ENCODE data around the gene PCSK9. TPM values are rescaled to one million over a fixed set of nuclear protein-coding genes. Genes with fewer than 3 reads are reported as not detected.
A peak's percentile ranks its signal among the peaks of the same experiment; 100 is the strongest.

Gene PCSK9
- total RNA-seq (0.09 TPM), polyA plus RNA-seq (0.05 TPM)
- long read RNA-seq, donor 1: 0 reads
- long read RNA-seq, donor 2: 0 reads
- long read RNA-seq, donor 3: 0 reads
- long read RNA-seq, donor 4: 0 reads
- long read RNA-seq, donor 5: 0 reads
- long read RNA-seq, donor 6: 0 reads
- long read RNA-seq, donor 7: 0 reads
- long read RNA-seq, donor 8: 0 reads
- long read RNA-seq, donor 9: 0 reads
- long read RNA-seq, donor 10: 0 reads

GRCh38 chr1:55039342-55040082, at the start of gene PCSK9:
TSS of gene PCSK9 (plus strand) at chr1:55039548. CDS start at chr1:55039838, 290 bp downstream.
- Histone ChIP-seq H3K4me3 (ENCODE audit: low read length in 2 of 2) (no peak within 1 kb of the TSS), H3K9me3 (ENCODE audit: control insufficient read depth in 2 of 2, insufficient read depth in 1 of 2, low read length in 1 of 2) (peaks cover 0 to 3% of the 10 kb centered on the region in 2 donors), H3K4me1 (ENCODE audit: control insufficient read depth in 2 of 2, insufficient read depth in 2 of 2, low read length in 2 of 2) (no peaks in the 10 kb centered on the region), H3K27me3 (ENCODE audit: control insufficient read depth in 2 of 2, insufficient read depth in 1 of 2, low read length in 1 of 2) (peaks cover 41 to 74% of the 10 kb centered on the region in 2 donors), H3K27ac (ENCODE audit: low read depth in 1 of 2, low read length in 1 of 2) (no peak within 1 kb of the TSS), H3K36me3 (ENCODE audit: control insufficient read depth in 2 of 2, insufficient read depth in 2 of 2, low read length in 1 of 2) (no peaks in the 10 kb centered on the region)
- WGBS: 5% methylated on average over 67 of the region's 67 CpGs
- no peak for DNase-seq (ENCODE audit: low read depth in 6 of 9, low spot score in 9 of 9)

DNA sequence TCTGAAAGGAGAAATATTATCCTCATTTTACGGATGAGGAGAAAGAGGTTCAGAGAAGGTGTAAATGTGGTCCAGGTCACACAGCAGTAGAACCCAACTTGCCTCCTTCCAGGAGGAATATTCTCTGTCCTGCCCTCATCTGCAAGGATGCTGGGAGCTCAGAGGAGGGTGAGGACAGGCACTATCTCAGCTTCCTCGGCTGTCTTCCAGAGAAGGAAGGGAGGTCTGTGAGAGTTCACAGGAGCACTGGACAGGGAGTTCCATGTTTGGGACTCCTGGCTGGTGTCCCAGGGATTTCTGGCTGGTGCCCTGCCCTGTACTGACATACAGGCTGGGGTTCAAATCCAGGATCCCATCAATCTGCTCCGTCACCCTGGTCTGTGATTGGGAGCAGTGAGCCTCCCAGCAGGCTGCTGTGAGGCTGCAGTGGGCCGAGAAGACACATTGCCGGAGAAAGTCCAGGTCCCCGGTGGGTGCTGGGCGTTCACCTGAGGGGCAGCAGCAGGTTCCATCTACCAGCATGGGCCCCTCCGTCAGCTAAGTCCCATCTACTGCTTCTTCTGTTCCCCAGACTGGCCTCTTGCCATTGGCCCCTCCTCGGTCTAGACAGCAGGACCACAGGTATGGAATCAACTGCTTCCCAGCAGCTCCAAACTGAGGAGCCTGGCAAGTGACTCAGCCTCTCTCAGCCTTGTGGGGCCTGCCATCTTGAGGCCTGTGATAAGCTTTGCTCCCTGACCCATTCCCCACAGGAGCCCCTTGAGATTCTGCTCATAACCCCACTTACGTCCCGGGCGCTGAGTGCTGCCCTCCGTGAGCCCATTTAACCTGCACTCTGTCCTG, 49.2 kb upstream of the PCSK9 start:
- Histone ChIP-seq H3K4me1 (ENCODE audit: control insufficient read depth in 2 of 2, insufficient read depth in 2 of 2, low read length in 2 of 2) (no peaks in the 10 kb centered on the region), H3K4me3 (ENCODE audit: low read length in 2 of 2) (no peak overlapping the region), H3K9me3 (ENCODE audit: control insufficient read depth in 2 of 2, insufficient read depth in 1 of 2, low read length in 1 of 2) (no peaks in the 10 kb centered on the region), H3K27me3 (ENCODE audit: control insufficient read depth in 2 of 2, insufficient read depth in 1 of 2, low read length in 1 of 2) (peaks cover 0 to 20% of the 10 kb centered on the region in 2 donors), H3K36me3 (ENCODE audit: control insufficient read depth in 2 of 2, insufficient read depth in 2 of 2, low read length in 1 of 2) (no peaks in the 10 kb centered on the region), H3K27ac (ENCODE audit: low read depth in 1 of 2, low read length in 1 of 2) (no peak overlapping the region)
- no peak for DNase-seq (ENCODE audit: low read depth in 6 of 9, low spot score in 9 of 9)
- 74% methylated on average over 13 of the region's 13 CpGs for WGBS

- H3K36me3 ChIP-seq (ENCODE audit: control insufficient read depth in 2 of 2, insufficient read depth in 2 of 2, low read length in 1 of 2): no peaks in the 10 kb centered on the region
- WGBS: 67% methylated on average over 4 of the region's 4 CpGs
- no peak overlapping the region for H3K27ac ChIP-seq (ENCODE audit: low read depth in 1 of 2, low read length in 1 of 2)
- H3K9me3 ChIP-seq (ENCODE audit: control insufficient read depth in 2 of 2, insufficient read depth in 1 of 2, low read length in 1 of 2): no peaks in the 10 kb centered on the region
- H3K4me3 ChIP-seq (ENCODE audit: low read length in 2 of 2): no peak overlapping the region
- no peak for DNase-seq (ENCODE audit: low read depth in 6 of 9, low spot score in 9 of 9)
- peaks cover 1 to 27% of the 10 kb centered on the region in 2 donors for H3K27me3 ChIP-seq (ENCODE audit: control insufficient read depth in 2 of 2, insufficient read depth in 1 of 2, low read length in 1 of 2)
- H3K4me1 ChIP-seq (ENCODE audit: control insufficient read depth in 2 of 2, insufficient read depth in 2 of 2, low read length in 2 of 2): no peaks in the 10 kb centered on the region
These were observed 48.4 kb upstream of the PCSK9 start for GRCh38 chr1:54990916-54991315.

DNA sequence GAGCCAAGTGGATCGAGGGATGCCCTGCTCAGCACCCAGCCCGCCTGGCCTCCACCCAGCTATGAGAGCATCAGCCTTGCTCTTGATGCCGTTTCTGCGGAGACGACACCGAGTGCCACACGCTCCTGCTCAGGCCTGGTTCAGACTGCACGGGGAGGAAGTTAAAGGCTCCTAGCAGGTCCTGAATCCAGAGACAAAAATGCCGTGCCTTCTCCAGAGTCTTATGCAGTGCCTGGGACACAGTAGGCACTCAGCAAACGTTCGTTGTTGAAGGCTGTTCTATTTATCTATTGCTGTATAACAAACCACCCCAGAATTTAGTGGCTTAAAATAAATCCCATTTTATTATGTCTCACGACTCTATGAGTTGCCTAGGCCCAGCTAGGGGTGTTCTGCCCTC, 47.4 kb upstream of the PCSK9 start:
- no peaks in the 10 kb centered on the region for H3K9me3 ChIP-seq (ENCODE audit: control insufficient read depth in 2 of 2, insufficient read depth in 1 of 2, low read length in 1 of 2)
- no peak overlapping the region for H3K27ac ChIP-seq (ENCODE audit: low read depth in 1 of 2, low read length in 1 of 2)
- H3K4me1 ChIP-seq (ENCODE audit: control insufficient read depth in 2 of 2, insufficient read depth in 2 of 2, low read length in 2 of 2): no peaks in the 10 kb centered on the region
- no peak for DNase-seq (ENCODE audit: low read depth in 6 of 9, low spot score in 9 of 9)
- peaks cover 8 to 35% of the 10 kb centered on the region in 2 donors for H3K27me3 ChIP-seq (ENCODE audit: control insufficient read depth in 2 of 2, insufficient read depth in 1 of 2, low read length in 1 of 2)
- no peak overlapping the region for H3K4me3 ChIP-seq (ENCODE audit: low read length in 2 of 2)
- whole genome bisulfite sequencing: 73% methylated on average over 12 of the region's 12 CpGs
- H3K36me3 ChIP-seq (ENCODE audit: control insufficient read depth in 2 of 2, insufficient read depth in 2 of 2, low read length in 1 of 2): no peaks in the 10 kb centered on the region

DNA sequence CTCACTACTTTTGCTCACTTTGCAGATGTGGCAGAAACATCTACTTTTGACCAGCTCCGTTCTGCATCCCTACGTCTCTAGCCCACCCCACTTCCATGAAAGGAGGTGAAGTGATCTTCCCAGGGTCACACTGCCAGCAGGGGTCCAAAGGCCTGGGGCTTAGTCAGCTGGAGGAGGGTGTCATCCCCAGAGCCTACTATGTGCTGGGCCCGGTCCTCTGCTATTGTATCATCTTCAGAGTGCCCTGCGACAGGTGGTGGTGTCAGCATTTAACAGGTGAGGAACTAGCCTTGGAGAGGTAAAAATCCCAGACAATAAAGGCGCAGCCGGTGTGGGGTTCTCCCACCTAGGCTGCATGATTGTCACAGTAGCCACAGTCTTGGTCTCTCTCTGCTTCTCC, 46.2 kb upstream of the PCSK9 start:
- DNase-seq (ENCODE audit: low read depth in 6 of 9, low spot score in 9 of 9): no peak
- no peak overlapping the region for H3K4me3 ChIP-seq (ENCODE audit: low read length in 2 of 2)
- no peak overlapping the region for H3K27ac ChIP-seq (ENCODE audit: low read depth in 1 of 2, low read length in 1 of 2)
- H3K4me1 ChIP-seq (ENCODE audit: control insufficient read depth in 2 of 2, insufficient read depth in 2 of 2, low read length in 2 of 2): no peaks in the 10 kb centered on the region
- no peaks in the 10 kb centered on the region for H3K9me3 ChIP-seq (ENCODE audit: control insufficient read depth in 2 of 2, insufficient read depth in 1 of 2, low read length in 1 of 2)
- H3K36me3 ChIP-seq (ENCODE audit: control insufficient read depth in 2 of 2, insufficient read depth in 2 of 2, low read length in 1 of 2): no peaks in the 10 kb centered on the region
- peaks cover 20 to 47% of the 10 kb centered on the region in 2 donors for H3K27me3 ChIP-seq (ENCODE audit: control insufficient read depth in 2 of 2, insufficient read depth in 1 of 2, low read length in 1 of 2)
- 97% methylated on average over 6 of the region's 6 CpGs for WGBS

DNA sequence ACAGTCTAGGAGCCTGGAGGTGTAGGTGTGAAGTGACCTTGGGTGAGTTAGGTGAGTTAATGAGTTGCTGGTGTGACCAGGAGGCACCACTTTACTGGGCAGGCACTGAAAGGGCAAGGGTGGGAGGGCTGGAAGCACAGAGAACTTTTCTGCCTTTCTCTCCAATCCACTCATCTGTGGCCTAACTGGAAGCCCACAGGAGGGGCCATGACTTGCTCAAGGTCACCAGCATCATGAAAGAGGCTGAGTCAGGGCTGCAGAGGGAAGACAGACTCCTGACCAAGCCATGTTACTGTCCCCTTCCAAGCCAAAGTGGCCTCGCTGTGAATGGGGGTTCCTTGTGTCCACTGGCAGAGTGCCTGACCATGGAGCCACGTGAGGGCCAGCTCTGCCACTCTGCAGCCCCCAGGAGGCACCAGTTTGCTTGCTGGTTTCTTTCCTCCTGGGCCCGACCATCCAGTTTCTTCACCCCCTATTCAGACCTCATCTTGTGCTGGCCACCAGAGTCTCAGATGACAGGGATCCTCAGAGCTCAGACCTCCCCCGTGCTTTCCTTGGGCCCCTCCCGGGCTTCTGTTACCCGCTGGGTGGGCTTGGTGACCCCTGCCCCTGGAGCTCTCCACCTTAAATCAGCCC, 44.9 kb upstream of the PCSK9 start:
- H3K27me3 ChIP-seq (ENCODE audit: control insufficient read depth in 2 of 2, insufficient read depth in 1 of 2, low read length in 1 of 2): peaks cover 24 to 60% of the 10 kb centered on the region in 2 donors
- no peak for DNase-seq (ENCODE audit: low read depth in 6 of 9, low spot score in 9 of 9)
- H3K4me1 ChIP-seq (ENCODE audit: control insufficient read depth in 2 of 2, insufficient read depth in 2 of 2, low read length in 2 of 2): no peaks in the 10 kb centered on the region
- H3K4me3 ChIP-seq (ENCODE audit: low read length in 2 of 2): no peak overlapping the region
- no peaks in the 10 kb centered on the region for H3K36me3 ChIP-seq (ENCODE audit: control insufficient read depth in 2 of 2, insufficient read depth in 2 of 2, low read length in 1 of 2)
- no peaks in the 10 kb centered on the region for H3K9me3 ChIP-seq (ENCODE audit: control insufficient read depth in 2 of 2, insufficient read depth in 1 of 2, low read length in 1 of 2)
- WGBS: 73% methylated on average over 6 of the region's 6 CpGs
- H3K27ac ChIP-seq (ENCODE audit: low read depth in 1 of 2, low read length in 1 of 2): no peak overlapping the region

GRCh38 chr1:54995013-54995760, 44.2 kb upstream of the PCSK9 start:
- Histone ChIP-seq H3K27me3 (ENCODE audit: control insufficient read depth in 2 of 2, insufficient read depth in 1 of 2, low read length in 1 of 2) (peaks cover 24 to 64% of the 10 kb centered on the region in 2 donors), H3K4me3 (ENCODE audit: low read length in 2 of 2) (no peak overlapping the region), H3K27ac (ENCODE audit: low read depth in 1 of 2, low read length in 1 of 2) (no peak overlapping the region), H3K9me3 (ENCODE audit: control insufficient read depth in 2 of 2, insufficient read depth in 1 of 2, low read length in 1 of 2) (no peaks in the 10 kb centered on the region), H3K4me1 (ENCODE audit: control insufficient read depth in 2 of 2, insufficient read depth in 2 of 2, low read length in 2 of 2) (no peaks in the 10 kb centered on the region), H3K36me3 (ENCODE audit: control insufficient read depth in 2 of 2, insufficient read depth in 2 of 2, low read length in 1 of 2) (no peaks in the 10 kb centered on the region)
- WGBS: 67% methylated on average over 12 of the region's 12 CpGs
- no peak for DNase-seq (ENCODE audit: low read depth in 6 of 9, low spot score in 9 of 9)

DNA sequence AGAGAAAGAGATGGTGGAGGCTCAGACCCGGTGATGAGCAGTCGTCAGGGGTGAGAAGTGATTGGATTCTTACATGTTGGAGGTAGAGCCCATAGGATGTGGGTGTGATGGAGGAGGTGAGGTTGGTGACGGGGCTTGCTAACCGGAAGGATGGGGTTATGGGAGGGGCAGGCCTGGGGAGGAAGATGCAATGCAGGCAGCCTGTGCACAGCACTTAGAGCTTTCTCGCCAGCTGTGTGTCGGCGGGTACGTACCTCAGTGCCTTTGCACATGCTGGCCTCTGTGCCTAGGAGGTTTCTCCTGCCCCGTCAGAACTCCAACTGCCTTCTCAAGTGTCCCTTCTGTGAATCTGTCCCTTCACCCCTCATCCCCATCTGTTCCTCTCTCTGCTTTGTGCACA, 43.5 kb upstream of the PCSK9 start:
- H3K4me3 ChIP-seq (ENCODE audit: low read length in 2 of 2): no peak overlapping the region
- H3K27ac ChIP-seq (ENCODE audit: low read depth in 1 of 2, low read length in 1 of 2): no peak overlapping the region
- 72% methylated on average over 9 of the region's 9 CpGs for WGBS
- no peaks in the 10 kb centered on the region for H3K36me3 ChIP-seq (ENCODE audit: control insufficient read depth in 2 of 2, insufficient read depth in 2 of 2, low read length in 1 of 2)
- DNase-seq (ENCODE audit: low read depth in 6 of 9, low spot score in 9 of 9): peak in 1 of 9 donors; percentile 2
- H3K9me3 ChIP-seq (ENCODE audit: control insufficient read depth in 2 of 2, insufficient read depth in 1 of 2, low read length in 1 of 2): no peaks in the 10 kb centered on the region
- no peaks in the 10 kb centered on the region for H3K4me1 ChIP-seq (ENCODE audit: control insufficient read depth in 2 of 2, insufficient read depth in 2 of 2, low read length in 2 of 2)
- peaks cover 24 to 69% of the 10 kb centered on the region in 2 donors for H3K27me3 ChIP-seq (ENCODE audit: control insufficient read depth in 2 of 2, insufficient read depth in 1 of 2, low read length in 1 of 2)

Measured in thymus (tissue), 14 donors.